RWPE1 (cell line): Measurements from ENCODE around the gene PDE3A.

ENCODE experiments used
- CTCF ChIA-PET: fragments of 350-600 bp; sonication (Branson Sonifier 250); formaldehyde crosslinking; extraction: SDS; loops from one replicate; lab custom pipeline; 2021; lab: Yijun Ruan, JAX
- POLR2A ChIA-PET: fragments of 400-600 bp; formaldehyde crosslinking; extraction: SDS; loops from one replicate; lab custom pipeline; 2020; ENCODE audit warnings: antibody characterized with exemption; ENCODE audit not compliant: low non-redundant PET; lab: Yijun Ruan, JAX
- DNase-seq: peaks from one replicate; pipeline ENCODE4 v3.0.0; 2012; ENCODE audit warnings: low spot score
- H3K27ac ChIP-seq: fragments of 450-650 bp; 2 replicates; pipeline ENCODE4 v1.5.1; 2017
- CTCF ChIP-seq: fragments of 450-650 bp; conservative IDR thresholded peaks from 2 replicates; pipeline ENCODE4 v1.5.1; 2017; ENCODE audit warnings: low read depth, mild to moderate bottlenecking

PDE3A gene

GRCh38 chr12:20438299-20438779 lies 70.0 kb downstream of the PDE3A start:
- DNase-seq: no peak
- ChIA-PET POLR2A (no interaction called here), CTCF (interaction anchor here (0.6 kb wide), 1 partner anchor 58 kb away, joined by 4 read pairs; no protein-coding TSS in a partner anchor)
- TF ChIP-seq CTCF: no peak
- H3K27ac ChIP-seq: no peak overlapping the region

GRCh38 chr12:20439626-20440025 lies 71.3 kb downstream of the PDE3A start:
- no peak for TF ChIP-seq CTCF
- ChIA-PET CTCF (no interaction called here), POLR2A (no interaction called here)
- DNase-seq: no peak
- H3K27ac ChIP-seq: no peak overlapping the region

- TF ChIP-seq CTCF: no peak
- ChIA-PET POLR2A (no interaction called here), CTCF (no interaction called here)
- DNase-seq: no peak
- H3K27ac ChIP-seq: no peak overlapping the region
Measured at GRCh38 chr12:20440408-20440807, 72.1 kb downstream of the PDE3A start.

GRCh38 chr12:20442322-20442721 lies 74.0 kb downstream of the PDE3A start:
- no peak for DNase-seq
- no peak overlapping the region for H3K27ac ChIP-seq
- ChIA-PET POLR2A (no interaction called here), CTCF (no interaction called here)
- no peak for TF ChIP-seq CTCF

- no peak for TF ChIP-seq CTCF
- POLR2A ChIA-PET: no interaction called here
- DNase-seq: no peak
- CTCF ChIA-PET: interaction anchor here (0.6 to 0.8 kb wide), 2 partner anchors 29 to 409 kb away, joined by 3 to 4 read pairs; no protein-coding TSS in a partner anchor
- H3K27ac ChIP-seq: no peak overlapping the region
Measured at GRCh38 chr12:20443255-20443654, 74.9 kb downstream of the PDE3A start.

- no peak for TF ChIP-seq CTCF
- ChIA-PET POLR2A (no interaction called here), CTCF (interaction anchor here (0.8 kb wide), 1 partner anchor 29 kb away, joined by 3 read pairs; no protein-coding TSS in a partner anchor)
- DNase-seq: no peak
- no peak overlapping the region for H3K27ac ChIP-seq
Measured at GRCh38 chr12:20443792-20444191, 75.5 kb downstream of the PDE3A start.
